K562 (cell line): Measurements from ENCODE around the gene METRN. TPM values are rescaled to one million over a fixed set of nuclear protein-coding genes. Genes with fewer than 3 reads are reported as not detected.

Source experiments
- CXXC5 ChIP-seq: fragments of 250-450 bp; sonication (Bioruptor Pico); IDR thresholded peaks from 2 replicates; pipeline ENCODE4 v1.8.0; 2022; ENCODE audit warnings: inconsistent platforms, mild to moderate bottlenecking, moderate library complexity
- FOXJ2 ChIP-seq: fragments of 200-800 bp; sonication (Bioruptor generic); IDR thresholded peaks from 2 replicates; pipeline ENCODE4 v1.6.1; 2016; ENCODE audit warnings: missing genetic modification characterization, missing compliant biosample characterization
- GTF2E2 ChIP-seq: fragments of 200-800 bp; sonication (Bioruptor generic); IDR thresholded peaks from 2 replicates; pipeline ENCODE4 v1.6.1; 2016; ENCODE audit warnings: missing genetic modification characterization, missing compliant biosample characterization
- HNRNPUL1 ChIP-seq: fragments of 200-400 bp; formaldehyde crosslinking; IDR thresholded peaks from 2 replicates; pipeline ENCODE4 v1.6.1; 2017; ENCODE audit warnings: low read length
- JUN ChIP-seq, 2 experiments: sonication (generic) in 1 of 2; formaldehyde crosslinking in 1 of 2; IDR thresholded peaks; 2 replicates each; pipeline versions ENCODE4 v1.6.1 to v1.8.0; 2012 to 2022; ENCODE audit warnings: borderline replicate concordance in 2 of 2, mild to moderate bottlenecking in 2 of 2, improper control_type of control experiment in 1 of 2, low read depth in 1 of 2, low read length in 1 of 2, missing genetic modification reagents in 1 of 2
- PRPF4 ChIP-seq: fragments of 200-400 bp; formaldehyde crosslinking; IDR thresholded peaks from one replicate; pipeline ENCODE4 v1.6.1; 2017; ENCODE audit warnings: low read length, low read depth, mild to moderate bottlenecking; ENCODE audit not compliant: insufficient read depth, poor library complexity, severe bottlenecking
- TBL1XR1 ChIP-seq, 2 experiments: IDR thresholded peaks; 2 replicates each; pipeline ENCODE4 v1.6.1; 2012; ENCODE audit warnings: improper control_type of control experiment in 2 of 2, low read length in 2 of 2, mild to moderate bottlenecking in 1 of 2
- TOE1 ChIP-seq, 2 experiments: fragments of 450-650 bp in 1 of 2; sonication (generic) in 1 of 2; formaldehyde crosslinking in 1 of 2; IDR thresholded peaks; 2 replicates each; pipeline versions ENCODE4 v1.7.1 to v1.8.0; 2016 to 2022; ENCODE audit warnings: borderline replicate concordance in 2 of 2, mild to moderate bottlenecking in 2 of 2, antibody characterized with exemption in 1 of 2, inconsistent platforms in 1 of 2, low read depth in 1 of 2, missing genetic modification reagents in 1 of 2, moderate library complexity in 1 of 2
- ZNF311 ChIP-seq: fragments of 250-450 bp; sonication (Bioruptor Pico); IDR thresholded peaks from 2 replicates; pipeline ENCODE4 v1.4.0; 2020; ENCODE audit warnings: mild to moderate bottlenecking, moderate library complexity
- polyA plus RNA-seq, 8 experiments: library from polyadenylated mRNA; depleted of rRNA in 4 of 8; stranded (reverse) in 5 of 8; unstranded in 3 of 8; fragments of >200 nt; fragmentation: Nextera tagmentation in 2 of 8; fragmentation: Illumina TruSeq in 1 of 8; extraction: Ambion mirVana in 2 of 8; extraction: Trizol in 1 of 8; gene quantifications; 2 replicates each; pipeline versions ENCODE4 v1.2.1 to v1.2.3, GENCODE V29; 2011 to 2014; ENCODE audit warnings: inconsistent platforms in 1 of 8, missing spikeins in 1 of 8
- total RNA-seq, 7 experiments: library from RNA; depleted of rRNA in 6 of 7; stranded (reverse); fragments of >200 nt in 6 of 7; fragmentation: Illumina TruSeq in 2 of 7; extraction: Trizol in 2 of 7; gene quantifications; 2 replicates each; pipeline versions ENCODE4 v1.2.1 to v1.2.3, GENCODE V29; 2011 to 2021; ENCODE audit warnings: low replicate concordance in 1 of 7
- TF ChIP-seq, protein P1 (sequence below), 2 experiments: fragments of 450-650 bp; IDR thresholded peaks; 2 replicates each; pipeline ENCODE4 v1.6.1; 2016; ENCODE audit warnings: mild to moderate bottlenecking in 2 of 2, borderline replicate concordance in 1 of 2, low read depth in 1 of 2, moderate library complexity in 1 of 2
- TF ChIP-seq, protein P2 (sequence below): fragments of 450-650 bp; formaldehyde crosslinking; IDR thresholded peaks from 2 replicates; pipeline ENCODE4 v1.4.0; 2020; ENCODE audit warnings: mild to moderate bottlenecking, moderate library complexity
- TF ChIP-seq, protein P3 (sequence below): fragments of 250-450 bp; sonication (Bioruptor Pico); IDR thresholded peaks from 2 replicates; pipeline ENCODE4 v1.5.0; 2021
- TF ChIP-seq, protein P4 (sequence below), 2 experiments: fragments of 250-450 bp in 1 of 2; fragments of 450-650 bp in 1 of 2; sonication (Bioruptor Pico) in 1 of 2; IDR thresholded peaks; 2 replicates each; pipeline versions ENCODE4 v1.6.1 to v1.8.0; 2016 to 2021; ENCODE audit warnings: mild to moderate bottlenecking in 2 of 2, moderate library complexity in 2 of 2, missing compliant biosample characterization in 1 of 2, missing genetic modification characterization in 1 of 2

METRN gene
- total and polyA plus RNA-seq, 9 of the 15 experiments (the other 6 are each of a cell fraction or from before 2014, with no cell fraction given), result 0.20 to 89.8 (median 15.4) TPM

GRCh38 chr16:679814-680624 is 34.9 kb upstream of the METRN start, which contains the start of gene STUB1 (continued):
- TF ChIP-seq, protein P1, sequence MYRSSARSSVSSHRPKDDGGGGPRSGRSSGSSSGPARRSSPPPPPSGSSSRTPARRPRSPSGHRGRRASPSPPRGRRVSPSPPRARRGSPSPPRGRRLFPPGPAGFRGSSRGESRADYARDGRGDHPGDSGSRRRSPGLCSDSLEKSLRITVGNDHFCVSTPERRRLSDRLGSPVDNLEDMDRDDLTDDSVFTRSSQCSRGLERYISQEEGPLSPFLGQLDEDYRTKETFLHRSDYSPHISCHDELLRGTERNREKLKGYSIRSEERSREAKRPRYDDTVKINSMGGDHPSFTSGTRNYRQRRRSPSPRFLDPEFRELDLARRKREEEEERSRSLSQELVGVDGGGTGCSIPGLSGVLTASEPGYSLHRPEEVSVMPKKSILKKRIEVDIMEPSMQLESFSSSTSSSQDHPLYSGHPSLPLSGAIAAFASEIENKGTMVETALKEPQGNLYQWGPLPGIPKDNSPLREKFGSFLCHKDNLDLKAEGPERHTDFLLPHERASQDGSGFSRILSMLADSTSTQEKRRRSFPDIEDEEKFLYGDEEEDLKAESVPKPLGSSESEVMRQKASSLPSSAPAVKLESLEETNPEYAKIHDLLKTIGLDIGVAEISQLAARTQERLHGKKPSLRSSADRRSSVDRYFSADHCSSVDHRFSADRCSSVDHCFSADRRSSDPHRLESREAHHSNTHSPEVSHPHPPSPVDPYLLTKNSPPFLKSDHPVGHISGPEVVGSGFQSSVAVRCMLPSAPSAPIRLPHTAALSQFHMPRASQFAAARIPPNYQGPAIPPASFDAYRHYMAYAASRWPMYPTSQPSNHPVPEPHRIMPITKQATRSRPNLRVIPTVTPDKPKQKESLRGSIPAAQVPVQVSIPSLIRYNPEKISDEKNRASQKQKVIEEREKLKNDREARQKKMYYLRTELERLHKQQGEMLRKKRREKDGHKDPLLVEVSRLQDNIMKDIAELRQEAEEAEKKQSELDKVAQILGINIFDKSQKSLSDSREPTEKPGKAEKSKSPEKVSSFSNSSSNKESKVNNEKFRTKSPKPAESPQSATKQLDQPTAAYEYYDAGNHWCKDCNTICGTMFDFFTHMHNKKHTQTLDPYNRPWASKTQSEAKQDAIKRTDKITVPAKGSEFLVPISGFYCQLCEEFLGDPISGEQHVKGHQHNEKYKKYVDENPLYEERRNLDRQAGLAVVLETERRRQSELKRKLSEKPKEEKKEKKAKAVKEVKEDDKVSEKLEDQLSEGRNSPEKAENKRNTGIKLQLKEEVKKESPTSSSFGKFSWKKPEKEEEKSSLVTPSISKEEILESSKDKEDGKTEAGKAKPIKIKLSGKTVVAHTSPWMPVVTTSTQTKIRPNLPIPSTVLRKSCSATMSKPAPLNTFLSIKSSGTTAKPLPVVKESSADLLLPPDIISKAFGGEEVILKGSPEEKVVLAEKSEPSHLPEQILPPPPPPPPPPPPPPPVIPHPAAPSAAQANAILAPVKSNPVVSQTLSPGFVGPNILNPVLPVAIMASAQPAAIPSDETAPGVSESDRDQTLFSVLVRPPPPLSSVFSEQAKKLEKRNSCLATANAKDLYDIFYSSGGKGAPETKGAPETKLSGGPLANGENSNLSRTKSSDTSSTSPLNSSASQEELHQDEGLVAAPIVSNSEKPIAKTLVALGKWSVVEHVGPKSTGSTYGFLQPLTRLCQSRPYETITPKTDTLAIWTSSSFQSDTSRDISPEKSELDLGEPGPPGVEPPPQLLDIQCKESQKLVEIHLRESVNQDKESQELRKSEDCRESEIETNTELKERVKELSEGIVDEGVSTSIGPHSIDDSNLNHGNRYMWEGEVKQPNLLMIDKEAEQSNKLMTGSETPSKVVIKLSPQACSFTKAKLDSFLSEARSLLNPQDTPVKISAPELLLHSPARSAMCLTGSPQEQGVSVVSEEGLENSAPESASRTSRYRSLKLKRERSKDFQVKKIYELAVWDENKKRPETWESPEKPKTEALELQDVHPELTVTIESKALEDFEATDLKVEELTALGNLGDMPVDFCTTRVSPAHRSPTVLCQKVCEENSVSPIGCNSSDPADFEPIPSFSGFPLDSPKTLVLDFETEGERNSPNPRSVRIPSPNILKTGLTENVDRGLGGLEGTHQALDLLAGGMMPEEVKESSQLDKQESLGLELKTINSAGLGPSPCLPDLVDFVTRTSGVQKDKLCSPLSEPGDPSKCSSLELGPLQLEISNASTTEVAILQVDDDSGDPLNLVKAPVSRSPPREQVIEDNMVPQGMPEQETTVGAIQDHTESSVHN (IDR thresholded peaks at IDR 0.05; ENCODE audit: borderline replicate concordance in 1 of 2, low read depth in 1 of 2), result no peak
- TF ChIP-seq PRPF4 (no peak), TBL1XR1 (IDR thresholded peaks at IDR 0.05; ENCODE audit: low read length in 2 of 2) (no peak), HNRNPUL1 (no peak), FOXJ2 (tag) (no peak), ZNF311 (CRISPR knock-in tag) (no peak), JUN (IDR thresholded peaks at IDR 0.05; ENCODE audit: borderline replicate concordance, low read depth, low read length) (0 out of 2 replicates have a peak, but pooled peaks have one; percentile 25), JUN (CRISPR knock-in tag; IDR thresholded peaks at IDR 0.05; ENCODE audit: borderline replicate concordance) (no peak), TOE1 (IDR thresholded peaks at IDR 0.05; ENCODE audit: borderline replicate concordance) (peak; percentile 56; the same call in 1 of the 2 replicates), TOE1 (CRISPR knock-in tag; IDR thresholded peaks at IDR 0.05; ENCODE audit: borderline replicate concordance, low read depth) (no peak), GTF2E2 (tag) (no peak), CXXC5 (peak; percentile 96)
- TF ChIP-seq, protein P2, sequence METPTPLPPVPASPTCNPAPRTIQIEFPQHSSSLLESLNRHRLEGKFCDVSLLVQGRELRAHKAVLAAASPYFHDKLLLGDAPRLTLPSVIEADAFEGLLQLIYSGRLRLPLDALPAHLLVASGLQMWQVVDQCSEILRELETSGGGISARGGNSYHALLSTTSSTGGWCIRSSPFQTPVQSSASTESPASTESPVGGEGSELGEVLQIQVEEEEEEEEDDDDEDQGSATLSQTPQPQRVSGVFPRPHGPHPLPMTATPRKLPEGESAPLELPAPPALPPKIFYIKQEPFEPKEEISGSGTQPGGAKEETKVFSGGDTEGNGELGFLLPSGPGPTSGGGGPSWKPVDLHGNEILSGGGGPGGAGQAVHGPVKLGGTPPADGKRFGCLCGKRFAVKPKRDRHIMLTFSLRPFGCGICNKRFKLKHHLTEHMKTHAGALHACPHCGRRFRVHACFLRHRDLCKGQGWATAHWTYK (CRISPR knock-in tag), result no peak
- TF ChIP-seq, protein P3, sequence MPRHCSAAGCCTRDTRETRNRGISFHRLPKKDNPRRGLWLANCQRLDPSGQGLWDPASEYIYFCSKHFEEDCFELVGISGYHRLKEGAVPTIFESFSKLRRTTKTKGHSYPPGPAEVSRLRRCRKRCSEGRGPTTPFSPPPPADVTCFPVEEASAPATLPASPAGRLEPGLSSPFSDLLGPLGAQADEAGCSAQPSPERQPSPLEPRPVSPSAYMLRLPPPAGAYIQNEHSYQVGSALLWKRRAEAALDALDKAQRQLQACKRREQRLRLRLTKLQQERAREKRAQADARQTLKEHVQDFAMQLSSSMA (CRISPR knock-in tag), result no peak
- TF ChIP-seq, protein P4, sequence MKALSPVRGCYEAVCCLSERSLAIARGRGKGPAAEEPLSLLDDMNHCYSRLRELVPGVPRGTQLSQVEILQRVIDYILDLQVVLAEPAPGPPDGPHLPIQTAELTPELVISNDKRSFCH (CRISPR knock-in tag; IDR thresholded peaks at IDR 0.05), result no peak
- TF ChIP-seq, protein P4 (tag; IDR thresholded peaks at IDR 0.05), result no peak
